ENCODE results near the gene UBXN10.

Gene UBXN10

GRCh38 chr1:20190256-20191160 lies 4.6 kb downstream of the UBXN10 start:
- Histone ChIP-seq H2AFZ (ENCODE audit: low read length) (no peak overlapping the region), H3K9ac (ENCODE audit: low read depth, low read length, poor library complexity, severe bottlenecking) (no peak overlapping the region), H3K27me3 (ENCODE audit: insufficient read depth, low read length, poor library complexity, severe bottlenecking) (no peaks in the 10 kb centered on the region), H3K9me2 (replicated peaks; ENCODE audit: low read depth, low read length) (no peaks in the 10 kb centered on the region), H3K4me2 (ENCODE audit: low read depth, low read length, poor library complexity, severe bottlenecking) (no peak overlapping the region), H3K4me3 (ENCODE audit: low read length, poor library complexity, severe bottlenecking) (no peak overlapping the region), H3K79me2 (ENCODE audit: insufficient read depth, low read length) (no peaks in the 10 kb centered on the region), H3F3A (ENCODE audit: low read depth) (no peaks in the 10 kb centered on the region), H3K9me3 (ENCODE audit: insufficient read depth, low read depth, low read length) (no peaks in the 10 kb centered on the region), H4K20me1 (ENCODE audit: insufficient read depth, low read length, poor library complexity, severe bottlenecking) (no peaks in the 10 kb centered on the region), H3K36me3 (ENCODE audit: insufficient read depth, low read length) (no peaks in the 10 kb centered on the region), H3K4me1 (ENCODE audit: insufficient read depth, low read length, poor library complexity, severe bottlenecking) (peaks cover 31% of the 10 kb centered on the region)
- TF ChIP-seq EZH2phosphoT487 (IDR thresholded peaks at IDR 0.05; ENCODE audit: borderline replicate concordance) (no peak), CTCF (conservative IDR thresholded peaks at IDR 0.05; ENCODE audit: low read length) (no peak)

DNA sequence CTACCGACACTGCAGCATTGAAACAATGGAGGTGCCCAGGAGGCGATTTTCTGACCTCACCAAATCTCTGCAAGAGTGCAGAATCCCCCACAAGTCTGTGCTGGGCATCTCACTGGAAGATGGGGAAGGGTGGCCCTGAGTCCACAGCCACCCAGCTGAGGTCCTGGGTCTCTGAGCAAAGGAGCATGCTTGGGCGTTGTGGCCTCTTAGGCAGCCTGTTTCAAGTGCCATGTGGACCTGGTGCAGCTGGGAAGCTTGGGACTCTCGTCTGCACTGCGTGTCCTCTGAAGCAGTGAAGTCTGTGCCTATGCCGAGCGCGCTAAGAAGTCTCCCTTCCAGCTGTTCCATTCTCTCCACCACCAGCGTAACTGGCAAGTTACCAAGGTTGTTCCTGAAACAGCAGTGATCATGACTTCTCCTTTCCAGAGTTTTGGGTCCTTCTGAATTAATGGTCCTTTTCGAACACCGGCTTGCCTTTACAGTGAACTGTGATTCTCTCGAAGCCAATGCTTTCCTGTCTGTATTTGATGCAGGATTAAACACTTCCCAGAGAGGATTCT lies 5.5 kb downstream of the UBXN10 start:
- TF ChIP-seq EZH2phosphoT487 (IDR thresholded peaks at IDR 0.05; ENCODE audit: borderline replicate concordance) (no peak), CTCF (conservative IDR thresholded peaks at IDR 0.05; ENCODE audit: low read length) (no peak)
- H3K9ac ChIP-seq (ENCODE audit: low read depth, low read length, poor library complexity, severe bottlenecking) = no peak overlapping the region

GRCh38 chr1:20192364-20192763 lies 6.5 kb downstream of the UBXN10 start:
- Histone ChIP-seq H3K9me3 (ENCODE audit: insufficient read depth, low read depth, low read length) (no peaks in the 10 kb centered on the region), H3K4me3 (ENCODE audit: low read length, poor library complexity, severe bottlenecking) (no peak overlapping the region), H3K9ac (ENCODE audit: low read depth, low read length, poor library complexity, severe bottlenecking) (no peak overlapping the region), H3K79me2 (ENCODE audit: insufficient read depth, low read length) (no peaks in the 10 kb centered on the region), H3K9me2 (replicated peaks; ENCODE audit: low read depth, low read length) (no peaks in the 10 kb centered on the region), H3K4me1 (ENCODE audit: insufficient read depth, low read length, poor library complexity, severe bottlenecking) (peaks cover 15% of the 10 kb centered on the region), H3F3A (ENCODE audit: low read depth) (no peaks in the 10 kb centered on the region), H2AFZ (ENCODE audit: low read length) (no peak overlapping the region), H3K27me3 (ENCODE audit: insufficient read depth, low read length, poor library complexity, severe bottlenecking) (no peaks in the 10 kb centered on the region), H3K4me2 (ENCODE audit: low read depth, low read length, poor library complexity, severe bottlenecking) (no peak overlapping the region), H3K36me3 (ENCODE audit: insufficient read depth, low read length) (no peaks in the 10 kb centered on the region), H4K20me1 (ENCODE audit: insufficient read depth, low read length, poor library complexity, severe bottlenecking) (no peaks in the 10 kb centered on the region)
- TF ChIP-seq EZH2phosphoT487 (IDR thresholded peaks at IDR 0.05; ENCODE audit: borderline replicate concordance) (no peak), CTCF (conservative IDR thresholded peaks at IDR 0.05; ENCODE audit: low read length) (no peak)

More for the DNA sequence above, 5.5 kb downstream of the UBXN10 start:
- no peaks in the 10 kb centered on the region for H3K9me3 ChIP-seq (ENCODE audit: insufficient read depth, low read depth, low read length)
- H3K36me3 ChIP-seq (ENCODE audit: insufficient read depth, low read length) = no peaks in the 10 kb centered on the region
- no peak overlapping the region for H2AFZ ChIP-seq (ENCODE audit: low read length)
- H3K27me3 ChIP-seq (ENCODE audit: insufficient read depth, low read length, poor library complexity, severe bottlenecking) = no peaks in the 10 kb centered on the region
- no peaks in the 10 kb centered on the region for H3F3A ChIP-seq (ENCODE audit: low read depth)
- peaks cover 26% of the 10 kb centered on the region for H3K4me1 ChIP-seq (ENCODE audit: insufficient read depth, low read length, poor library complexity, severe bottlenecking)
- no peaks in the 10 kb centered on the region for H3K79me2 ChIP-seq (ENCODE audit: insufficient read depth, low read length)
- no peak overlapping the region for H3K4me3 ChIP-seq (ENCODE audit: low read length, poor library complexity, severe bottlenecking)
- H4K20me1 ChIP-seq (ENCODE audit: insufficient read depth, low read length, poor library complexity, severe bottlenecking) = no peaks in the 10 kb centered on the region
- H3K4me2 ChIP-seq (ENCODE audit: low read depth, low read length, poor library complexity, severe bottlenecking) = no peak overlapping the region
- no peaks in the 10 kb centered on the region for H3K9me2 ChIP-seq (replicated peaks; ENCODE audit: low read depth, low read length)
